Glomerular endothelial cell (primary cell): ENCODE data around the gene ETV4. TPM values are rescaled to one million over a fixed set of nuclear protein-coding genes. Genes with fewer than 3 reads are reported as not detected.

Experiments used
- DNase-seq: peaks from one replicate; pipeline ENCODE4 v3.0.0-alpha.2; 2011; ENCODE audit warnings: low read depth, low spot score; ENCODE audit errors: extremely low read depth
- total RNA-seq: library from RNA; depleted of rRNA; stranded (reverse); fragments of >200 nt; gene quantifications from 2 replicates; pipeline ENCODE4 v1.2.3, GENCODE V29; 2015

ETV4 gene
- 14.2 and 22.4 TPM in 2 replicates for total RNA-seq

DNA sequence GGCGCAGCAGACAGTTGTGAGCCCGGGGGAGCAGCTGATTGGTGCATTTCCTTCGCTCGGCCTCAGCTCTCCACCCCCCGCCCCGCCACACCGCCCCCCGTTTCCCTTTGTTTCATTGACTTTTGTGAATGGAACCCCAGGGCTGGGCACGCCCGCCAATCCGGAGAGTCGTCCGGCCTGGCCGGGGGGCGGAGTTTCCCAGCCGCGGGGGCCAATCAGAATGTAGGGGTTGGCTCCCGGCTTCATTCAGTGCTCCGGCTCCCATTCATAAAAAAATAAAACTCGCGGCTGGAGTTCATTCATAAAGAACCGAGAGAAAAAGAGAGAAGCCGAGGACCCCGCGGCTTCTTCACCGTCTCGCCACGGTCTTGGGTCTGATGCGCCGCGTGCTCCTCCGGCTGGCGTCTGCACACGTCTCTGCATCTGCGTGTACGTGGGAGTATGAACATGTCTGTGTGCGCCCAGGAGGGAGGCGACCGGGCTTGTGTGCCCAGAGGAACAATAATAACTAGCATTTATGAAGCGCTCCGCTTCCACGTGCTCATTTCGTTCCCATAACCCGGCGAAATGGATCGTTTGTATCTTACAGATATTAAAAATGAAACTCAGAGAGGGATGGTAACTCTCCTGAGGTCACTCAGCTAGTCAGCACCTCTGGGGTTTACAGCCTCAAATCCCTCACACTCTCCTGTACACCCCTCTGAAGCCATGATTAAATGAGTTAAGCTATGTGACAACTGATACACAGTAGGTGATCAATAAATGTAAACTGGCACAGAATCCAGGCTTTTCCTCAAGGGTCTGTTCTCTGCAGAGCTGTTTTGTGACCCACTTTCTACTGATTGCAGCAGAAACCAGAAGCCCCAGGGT lies at the start of gene ETV4:
Gene ETV4, minus strand, starts transcription at position 22 of the 870 bp plus-strand sequence. CDS start 723 bp downstream, outside the sequence.
- no peak for DNase-seq

DNA sequence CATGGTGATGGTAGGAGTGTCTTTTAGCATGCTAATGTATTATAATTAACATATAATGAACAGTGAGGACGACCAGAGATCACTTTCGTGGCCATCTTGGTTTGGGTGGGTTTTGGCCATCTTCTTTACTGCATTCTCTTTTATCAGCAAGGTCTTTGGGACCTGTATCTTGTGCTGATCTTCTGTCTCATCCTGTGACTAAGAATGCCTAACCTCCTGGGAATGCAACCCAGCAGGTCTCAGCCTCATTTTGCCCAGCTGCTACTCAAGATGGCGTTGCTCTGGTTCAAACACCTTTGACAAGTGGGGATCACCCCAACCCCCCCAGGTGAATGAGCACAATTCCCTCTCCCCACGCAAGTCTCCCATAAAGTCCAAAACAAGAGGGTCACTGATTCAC lies 49.3 kb upstream of the ETV4 start:
- no peak for DNase-seq

DNA sequence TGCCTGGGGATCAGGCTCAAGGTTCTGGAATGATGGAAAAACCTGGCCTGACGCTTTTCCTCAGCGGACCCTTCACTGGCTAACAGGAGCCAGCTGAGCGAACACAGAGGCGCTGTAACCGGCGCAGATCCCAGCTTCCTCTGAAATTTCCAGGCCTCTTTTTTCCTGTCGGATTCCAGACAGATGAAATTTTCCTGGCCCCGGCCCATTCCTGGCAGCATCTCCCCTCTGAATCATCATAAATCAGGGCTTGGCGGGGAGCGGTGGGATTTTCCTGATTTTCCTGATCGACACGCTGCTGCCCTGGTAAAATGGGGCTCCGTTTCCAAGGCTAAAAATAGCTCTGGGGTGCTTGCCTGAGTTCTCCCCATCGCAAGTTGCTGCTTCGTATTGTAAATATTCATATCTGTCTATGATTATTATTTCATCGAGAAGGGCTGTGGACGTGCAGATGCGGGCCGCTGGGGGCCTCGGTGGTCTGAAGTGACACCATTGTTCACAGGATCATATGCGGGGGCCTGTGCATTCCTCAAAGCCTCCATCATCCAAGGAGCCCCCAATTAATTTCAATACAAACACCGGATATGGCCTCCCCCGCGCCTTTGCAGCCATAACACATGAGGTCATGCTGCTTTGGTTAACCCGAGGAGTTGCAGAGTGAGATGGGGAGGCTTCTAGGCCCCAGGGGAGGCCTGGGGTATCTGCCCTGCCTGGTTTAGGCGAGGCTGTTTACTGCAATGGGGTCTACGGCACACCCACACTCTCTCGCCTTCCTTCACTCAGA lies 45.8 kb upstream of the ETV4 start:
- no peak for DNase-seq

DNA sequence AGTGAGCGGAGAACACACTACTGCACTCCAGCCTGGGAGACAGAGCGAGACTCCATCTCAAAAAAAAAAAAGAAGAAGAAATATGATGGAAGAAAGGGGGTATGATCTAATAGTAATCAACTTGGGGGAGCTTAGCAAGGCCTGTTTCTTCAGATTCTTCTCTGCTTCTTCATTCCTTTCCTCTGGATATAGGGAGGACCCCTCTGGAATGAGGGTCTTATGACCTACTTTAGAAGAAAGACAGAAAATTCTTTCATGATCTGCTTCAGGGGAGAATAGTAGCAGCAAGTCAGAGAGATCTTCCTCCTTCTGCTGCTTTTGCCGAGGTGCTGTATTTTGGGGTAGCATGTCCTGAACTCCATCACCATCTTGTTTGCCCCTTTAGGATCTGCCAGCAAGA lies 44.9 kb upstream of the ETV4 start:
- no peak for DNase-seq

DNA sequence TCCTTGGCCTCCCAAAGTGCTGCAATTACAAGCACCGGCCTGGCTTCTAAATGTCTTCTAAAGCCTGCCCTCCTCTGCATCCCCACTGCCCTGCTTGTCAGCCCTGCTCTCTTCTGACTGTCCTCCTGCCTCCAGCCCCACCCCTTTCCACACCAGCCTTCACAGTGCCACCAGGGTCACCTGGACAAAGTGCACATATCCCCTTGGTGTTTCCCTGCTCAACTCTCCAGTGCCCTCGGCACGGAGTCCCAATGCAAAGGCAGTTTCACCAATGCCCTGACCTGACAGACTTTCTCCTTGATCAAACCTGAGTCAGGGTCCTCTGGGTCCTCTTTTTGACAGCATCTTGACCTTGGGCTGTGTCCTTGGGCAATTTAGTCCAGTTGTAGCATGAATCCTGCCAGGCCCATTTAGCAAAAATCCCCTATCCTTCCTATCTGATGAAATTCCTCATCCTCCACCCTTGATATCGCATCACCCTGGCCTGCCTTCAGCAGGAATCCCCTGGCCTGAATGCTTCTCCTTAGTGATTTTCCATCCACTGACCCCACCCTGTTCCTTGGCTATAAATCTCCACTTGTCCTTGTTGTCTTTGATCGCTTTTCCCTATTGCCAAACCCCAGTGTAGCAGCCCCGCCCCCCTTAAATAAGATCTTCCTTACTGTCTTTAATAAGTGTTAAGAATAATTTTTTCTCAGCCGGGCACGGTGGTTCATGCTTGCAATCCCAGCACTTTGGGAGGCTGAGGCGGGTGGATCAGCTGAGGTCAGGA lies 42.7 kb upstream of the ETV4 start:
- DNase-seq = no peak

DNA sequence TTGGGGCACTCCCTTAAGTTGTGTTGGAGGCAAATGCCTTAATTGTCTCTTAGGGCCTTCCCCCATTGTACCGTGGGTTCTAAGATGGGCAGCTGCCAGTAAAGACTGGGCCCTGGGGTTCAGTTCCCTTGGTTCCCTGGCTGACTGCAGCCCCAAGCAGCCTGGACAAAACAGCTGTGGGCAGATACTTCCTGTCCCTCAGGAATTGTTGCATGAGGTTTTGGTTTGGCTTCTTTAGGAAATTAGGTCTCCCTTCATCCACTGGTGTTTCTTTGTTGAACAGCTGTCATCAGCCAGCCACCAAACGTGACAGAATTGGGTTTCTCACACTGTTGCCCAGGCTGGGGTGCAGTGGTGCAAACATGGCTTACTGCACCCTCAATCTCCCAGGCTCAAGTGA lies 42.0 kb upstream of the ETV4 start:
- DNase-seq = no peak

DNA sequence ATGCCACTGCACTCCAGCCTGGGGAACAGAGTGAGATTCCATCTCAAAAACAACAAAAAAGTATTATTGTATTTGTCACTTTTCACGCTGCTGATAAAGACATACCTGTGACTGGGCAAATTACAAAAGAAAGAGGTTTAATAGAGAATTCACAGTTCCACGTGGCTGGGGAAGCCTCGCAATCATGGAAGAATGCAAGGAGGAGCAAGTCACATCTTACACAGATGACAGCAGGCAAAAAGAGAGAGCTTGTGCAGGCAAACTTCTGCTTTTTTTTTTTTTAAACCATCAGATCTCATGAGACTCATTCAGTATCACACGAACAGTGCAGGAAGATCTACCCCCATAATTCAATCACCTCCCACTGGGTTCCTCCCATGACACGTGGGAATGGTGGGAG lies 41.5 kb upstream of the ETV4 start:
- DNase-seq = no peak

DNA sequence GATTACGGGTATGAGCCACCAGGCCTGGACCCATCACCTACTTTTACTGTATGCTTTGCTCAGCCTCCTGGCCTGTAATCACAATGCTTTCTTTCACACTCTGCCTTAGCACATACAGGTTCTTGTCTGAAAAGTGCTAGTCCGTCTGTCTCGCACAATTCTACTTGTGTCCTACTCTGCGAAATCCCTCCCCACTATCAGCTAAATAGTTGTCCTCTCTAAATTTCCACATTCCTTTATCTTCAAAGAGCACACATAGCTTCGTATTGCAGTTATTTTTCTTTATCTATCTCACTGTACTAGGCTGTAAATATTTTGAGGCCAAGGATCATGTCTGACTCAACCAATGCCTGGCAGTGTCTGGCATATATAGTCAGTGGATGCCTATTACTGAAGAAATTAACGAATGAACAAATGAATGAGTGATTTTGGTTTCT lies 38.5 kb upstream of the ETV4 start:
- no peak for DNase-seq

DNA sequence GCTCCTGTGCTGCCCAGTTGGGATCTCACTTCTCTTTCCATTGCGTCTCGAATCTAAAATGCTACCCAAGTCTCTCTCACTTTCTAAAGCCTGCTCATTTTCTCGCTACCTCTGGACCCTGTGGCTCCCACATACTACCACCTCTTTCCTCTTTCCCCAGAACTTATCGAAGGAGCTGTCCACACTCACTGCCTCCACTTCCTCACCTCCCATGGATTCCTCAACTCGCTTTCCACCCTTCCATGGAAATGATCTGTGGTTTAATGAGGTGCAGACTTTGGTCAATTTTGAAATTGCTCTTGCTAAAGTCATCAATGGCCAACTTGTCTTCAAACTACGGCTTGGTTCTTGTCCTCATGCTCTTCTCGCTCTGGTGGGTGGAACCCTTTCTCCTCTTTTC lies 37.2 kb upstream of the ETV4 start:
- no peak for DNase-seq

DNA sequence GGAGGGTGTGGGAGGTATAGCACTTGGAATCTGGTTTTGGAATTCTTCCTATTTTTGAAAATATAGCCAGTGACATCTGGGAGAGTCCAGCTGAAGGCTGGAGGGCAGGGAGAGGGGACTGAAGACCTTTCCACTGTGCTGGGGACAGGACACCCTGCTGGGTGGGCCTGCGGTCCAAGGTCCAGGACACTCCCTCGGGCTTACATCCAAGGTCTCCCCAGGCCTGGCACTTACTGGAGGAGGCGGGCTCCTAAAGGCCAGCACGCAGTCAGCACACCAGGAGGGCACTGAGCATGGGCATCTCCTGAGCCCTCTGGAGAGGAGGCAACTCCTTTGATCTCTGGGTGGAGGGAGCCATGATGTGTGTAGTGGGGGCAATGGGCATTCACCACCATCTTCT lies 35.5 kb upstream of the ETV4 start:
- no peak for DNase-seq

DNA sequence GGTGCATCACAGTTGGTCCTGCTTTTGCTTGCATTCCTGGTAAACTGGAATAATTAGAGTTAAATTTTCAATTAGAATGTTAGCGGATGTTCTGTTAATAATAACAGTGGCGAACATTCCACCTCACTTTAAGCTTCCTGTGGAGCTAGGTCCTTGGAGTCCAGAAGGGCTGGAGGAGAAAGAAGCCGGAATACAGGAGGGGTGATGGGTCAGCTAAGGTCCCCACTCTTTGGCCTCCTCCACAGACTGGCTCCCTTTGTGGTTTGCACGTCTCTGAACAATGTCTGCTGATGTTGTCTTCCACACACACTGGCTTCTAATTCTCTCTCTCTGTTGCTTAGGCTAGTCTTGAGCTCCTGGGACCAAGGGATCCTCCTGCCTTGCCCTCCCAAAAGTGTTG lies 35.0 kb upstream of the ETV4 start:
- no peak for DNase-seq

DNA sequence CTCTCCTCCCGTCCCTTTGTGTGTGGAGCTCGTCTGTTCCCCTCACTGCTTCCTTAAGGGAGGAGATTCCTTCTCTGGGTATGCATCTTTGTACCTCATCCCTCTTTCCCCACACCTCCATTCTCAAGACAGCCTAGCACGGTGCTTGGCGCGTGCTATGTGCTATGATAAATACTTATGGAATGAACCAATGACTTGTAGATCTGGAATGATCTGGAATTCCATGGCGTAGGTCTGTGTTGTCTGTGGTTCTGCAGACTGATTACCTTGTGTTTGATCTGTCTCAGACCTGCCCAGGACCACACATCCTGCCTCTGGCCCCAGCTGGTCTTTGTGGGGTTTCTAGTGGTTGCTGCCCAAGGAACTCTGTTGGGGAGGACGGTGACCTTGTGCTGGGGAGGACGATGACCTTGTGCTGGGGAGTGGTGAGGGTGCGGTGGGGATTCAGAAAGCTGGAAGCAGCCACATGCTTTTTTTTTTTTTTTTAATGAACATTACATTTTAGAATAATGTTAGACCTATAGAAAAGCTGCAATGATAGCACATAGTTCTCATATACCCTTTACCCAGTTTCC lies 33.5 kb upstream of the ETV4 start:
- no peak for DNase-seq

DNA sequence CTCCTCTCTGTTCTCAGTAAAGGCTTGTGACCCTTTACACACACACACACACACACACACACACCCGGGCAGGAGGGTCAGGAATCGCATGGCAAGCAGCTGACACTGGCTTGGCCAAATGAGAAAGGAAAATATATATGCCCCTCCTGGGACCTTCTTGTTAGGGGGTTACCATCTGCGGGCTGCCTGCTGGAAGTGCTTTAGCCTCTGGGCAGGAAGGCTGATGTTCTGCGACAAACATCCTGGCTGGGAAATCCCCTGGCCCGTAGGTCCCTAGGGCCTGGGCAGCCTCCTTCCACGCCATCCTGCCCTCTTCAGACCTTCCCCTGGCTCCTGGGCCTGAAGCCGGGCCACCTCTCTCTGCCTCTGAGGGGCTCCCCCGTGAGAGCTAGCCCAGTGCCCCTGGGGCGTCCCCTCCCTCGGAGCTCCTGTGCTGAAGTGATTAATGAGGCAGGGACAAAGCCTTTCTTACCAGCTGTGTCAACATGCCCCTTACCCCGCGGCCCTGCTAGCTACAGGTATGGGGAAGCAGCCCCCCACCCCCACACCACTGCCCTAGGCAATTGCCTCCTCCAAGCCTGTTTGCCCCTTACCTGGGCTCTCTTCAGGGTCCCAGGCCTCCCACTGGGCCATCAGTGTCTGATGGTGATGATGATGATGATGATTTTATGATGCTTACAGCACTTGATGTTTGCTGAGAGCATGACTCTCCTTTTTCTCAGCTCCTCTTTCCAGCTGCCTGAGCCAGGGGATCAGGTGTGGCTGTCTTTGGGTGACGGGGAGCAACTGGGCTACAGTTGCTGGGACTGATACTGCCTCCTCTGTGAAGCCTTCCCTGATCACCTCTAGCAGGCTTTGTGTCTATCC lies 32.8 kb upstream of the ETV4 start:
- DNase-seq = no peak

DNA sequence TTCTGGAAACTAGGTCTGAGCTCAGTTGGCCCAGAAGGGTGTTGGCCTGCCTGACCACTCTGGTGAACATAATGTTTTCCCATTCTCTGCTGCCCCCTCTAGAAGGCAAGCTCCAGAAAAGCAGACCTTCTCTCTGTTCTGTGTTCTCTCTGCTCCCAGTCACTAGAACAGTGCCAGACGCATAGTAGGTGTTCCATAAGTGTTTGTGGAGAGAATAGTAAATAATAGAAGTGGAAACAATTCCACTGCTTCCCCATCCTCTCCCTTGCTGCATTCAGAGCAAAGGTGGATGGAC lies 32.2 kb upstream of the ETV4 start:
- no peak for DNase-seq

DNA sequence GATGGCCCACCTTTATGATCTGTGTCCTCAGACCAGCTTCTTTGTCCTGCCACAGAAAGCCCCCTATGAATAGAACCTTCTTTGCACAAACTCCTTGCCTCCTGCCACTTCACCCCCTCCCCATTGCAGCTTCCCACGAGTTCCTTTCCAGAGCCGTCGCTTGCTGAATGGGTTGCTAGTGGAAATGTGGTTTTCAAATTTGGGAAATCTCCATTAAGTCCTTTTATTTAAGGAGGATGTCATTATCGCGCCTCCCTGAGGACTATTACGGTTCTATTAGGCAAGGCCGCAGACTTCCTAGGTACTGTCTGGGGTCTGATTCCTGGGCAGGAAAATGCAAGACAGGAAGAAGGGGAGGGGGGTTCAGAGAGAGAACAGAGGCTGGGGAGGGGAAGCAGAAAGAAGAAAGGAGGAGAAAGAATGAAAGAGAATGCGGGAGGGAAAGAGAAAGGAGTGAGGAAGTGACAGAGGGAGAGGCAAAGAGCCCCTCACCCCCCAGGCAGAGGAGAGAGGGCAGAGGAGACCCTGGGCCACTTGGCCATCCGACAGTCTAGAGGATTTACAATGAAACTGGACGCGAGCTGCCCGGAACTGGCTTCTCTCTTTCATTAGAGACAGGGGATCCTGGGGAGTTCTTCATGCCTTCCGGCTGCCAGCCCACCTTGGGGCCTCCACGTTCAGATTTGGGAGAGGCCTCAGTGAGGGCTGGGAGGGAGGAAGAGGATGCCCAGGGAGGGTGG lies 31.7 kb upstream of the ETV4 start:
- DNase-seq = no peak

DNA sequence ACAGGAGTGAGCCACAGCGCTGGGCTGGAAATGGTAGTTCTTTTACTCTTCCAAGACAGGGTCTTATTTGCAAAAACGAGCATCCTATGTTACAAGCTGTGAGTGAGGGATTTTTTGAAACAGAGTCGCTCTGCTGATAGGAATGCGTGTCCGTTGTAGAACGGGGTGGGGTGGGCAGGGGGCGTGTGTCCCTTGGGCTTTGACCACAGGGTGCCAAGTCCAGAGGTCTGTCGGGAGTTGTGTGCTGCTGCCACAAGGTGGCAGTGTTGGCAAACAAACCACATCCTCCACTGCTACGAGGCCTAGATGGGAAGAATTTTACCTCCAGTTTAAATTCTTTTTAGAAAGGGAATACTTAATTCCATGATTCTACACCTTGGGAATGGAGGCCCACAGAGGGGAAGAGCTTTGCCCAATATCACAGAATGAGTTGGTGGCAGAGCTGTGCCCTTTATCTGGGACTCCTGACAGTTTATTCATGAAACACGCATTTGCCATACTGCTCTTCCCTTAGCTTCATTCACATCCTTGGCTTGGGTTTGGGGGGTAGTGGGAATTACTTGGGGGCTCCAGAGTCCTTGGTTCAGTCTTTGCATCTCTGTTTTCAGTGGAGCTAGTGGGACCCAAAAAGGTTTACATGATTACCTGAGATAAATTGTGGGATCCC lies 30.6 kb upstream of the ETV4 start:
- DNase-seq = peak; percentile 51

DNA sequence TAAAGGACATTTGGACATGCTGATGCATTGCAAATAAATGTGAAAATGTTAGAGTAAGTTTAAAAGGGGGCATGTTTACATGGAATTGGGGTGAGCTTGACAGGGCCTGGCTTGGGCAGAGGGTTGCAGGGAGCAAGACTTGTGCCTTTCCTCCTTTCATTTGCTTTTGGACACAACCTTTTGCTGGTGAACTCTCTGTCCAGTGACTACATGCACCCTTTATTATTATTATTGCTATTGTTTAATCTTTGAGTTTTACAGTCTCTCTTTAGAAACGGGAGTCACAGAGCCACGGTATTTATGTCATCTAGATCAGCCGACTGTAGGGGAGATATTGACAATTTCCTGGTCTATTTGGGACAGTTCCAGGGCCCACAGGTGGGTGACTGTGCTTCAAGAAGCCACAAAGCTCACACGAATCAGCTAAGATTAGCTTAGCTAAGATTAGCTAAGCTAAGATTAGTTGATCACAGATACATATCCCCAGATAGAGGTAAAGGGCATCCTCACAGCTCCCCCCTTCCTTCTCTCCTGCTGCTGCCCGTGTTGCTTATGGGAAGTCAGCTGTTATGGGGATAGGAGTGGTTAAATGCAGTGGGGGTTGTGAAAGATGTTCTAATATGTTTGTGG lies 28.9 kb upstream of the ETV4 start:
- no peak for DNase-seq

DNA sequence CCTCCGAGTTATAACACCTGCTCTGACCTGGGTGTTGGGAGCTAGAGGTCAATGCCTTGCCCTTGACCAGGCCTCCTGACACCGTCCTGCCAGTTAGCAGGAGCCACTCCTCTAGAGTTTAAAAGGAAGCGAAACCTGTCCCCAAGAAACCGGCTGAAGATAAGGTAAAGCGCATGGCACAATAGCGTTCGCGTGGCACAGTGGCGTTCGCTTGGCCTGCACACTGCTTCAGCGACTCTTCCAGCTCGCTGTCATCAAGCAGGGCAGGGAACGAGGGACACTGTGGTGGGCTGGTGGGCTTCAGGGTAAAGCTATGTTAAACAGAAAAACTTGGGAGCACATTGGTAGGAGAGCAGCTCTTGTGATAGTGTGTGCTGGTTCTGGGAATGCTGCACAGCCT lies 28.2 kb upstream of the ETV4 start:
- no peak for DNase-seq
